Measurements from ENCODE around the gene PLEKHA7.

PLEKHA7 gene

DNA sequence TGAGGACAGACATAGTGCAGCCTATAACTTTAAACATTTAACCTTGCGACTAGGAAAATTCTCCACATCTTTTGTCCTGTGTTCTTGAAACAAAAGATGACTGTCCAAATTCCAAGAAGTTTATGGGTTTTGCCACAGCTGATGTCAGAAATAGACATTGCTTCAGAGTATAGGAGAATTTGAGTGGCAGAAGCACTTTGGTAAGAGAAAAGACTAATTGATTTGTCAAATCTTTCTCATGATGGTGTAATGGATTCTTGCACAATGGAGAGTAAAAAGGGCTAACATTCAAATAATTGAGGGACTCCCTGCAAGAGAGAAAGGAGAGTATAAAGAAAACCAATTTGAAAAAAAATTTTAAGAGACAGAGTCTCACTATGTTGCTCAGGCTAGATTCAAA, 250.5 kb downstream of the PLEKHA7 start:
- DNase-seq: no peak

DNA sequence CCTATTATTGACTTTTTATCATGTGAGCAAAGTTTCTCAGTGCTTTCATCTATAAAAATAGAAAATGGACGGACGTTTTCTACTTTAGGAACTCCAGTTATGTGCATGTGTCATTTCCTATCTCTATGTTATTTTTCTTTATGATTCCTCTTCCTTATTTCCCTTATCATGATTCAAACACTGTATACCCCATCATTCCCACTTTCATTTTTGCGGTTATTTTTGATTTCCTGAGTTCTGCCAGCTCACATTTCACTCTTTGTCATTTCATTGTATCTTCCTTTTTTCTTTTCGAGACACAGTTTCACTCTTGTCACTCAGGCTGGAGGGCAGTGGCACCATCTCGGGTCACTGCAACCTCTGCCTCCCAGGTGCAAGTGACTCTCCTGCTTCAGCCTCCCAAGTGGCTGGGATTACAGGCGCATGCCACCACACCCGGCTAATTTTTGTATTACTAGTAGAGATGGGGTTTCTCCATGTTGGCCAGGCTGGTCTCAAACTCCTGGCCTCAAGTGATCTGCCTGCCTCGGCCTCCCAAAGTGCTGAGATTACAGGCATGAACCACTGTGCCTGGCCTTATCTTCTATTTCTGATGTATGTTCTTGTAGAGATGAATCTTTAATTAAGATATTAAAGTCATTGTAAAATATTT, 254.2 kb downstream of the PLEKHA7 start:
- no peak for DNase-seq

DNA sequence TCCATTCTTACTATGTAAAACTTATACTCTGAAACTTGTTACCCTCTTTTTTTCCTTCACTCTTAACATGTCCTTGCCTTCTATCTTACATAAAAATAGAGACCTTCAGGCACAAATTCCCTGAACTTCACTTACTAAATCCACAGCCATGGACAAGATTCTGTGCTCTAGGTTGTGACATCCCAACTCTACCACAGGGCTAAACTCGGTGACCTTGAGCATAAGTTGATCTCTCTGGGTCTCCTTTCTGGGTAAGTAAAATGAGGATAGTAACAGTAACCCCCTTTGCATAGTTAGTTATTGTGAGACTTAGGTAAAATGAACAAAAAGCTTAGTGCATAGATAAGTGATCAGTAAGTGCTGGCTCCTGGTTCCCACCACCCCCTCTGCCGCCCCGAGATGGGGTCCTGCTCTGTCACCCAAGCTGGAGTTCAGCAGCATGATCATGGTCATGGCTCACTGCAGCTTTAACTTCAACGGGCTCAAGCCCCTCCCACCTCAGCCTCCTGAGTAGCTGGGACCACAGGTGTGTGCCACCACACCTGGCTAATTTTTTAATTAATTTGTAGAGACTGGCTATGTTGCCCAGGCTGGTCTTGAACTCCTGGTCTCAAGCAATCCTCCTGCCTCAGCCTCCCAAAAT, 255.7 kb downstream of the PLEKHA7 start:
- DNase-seq: no peak

DNA sequence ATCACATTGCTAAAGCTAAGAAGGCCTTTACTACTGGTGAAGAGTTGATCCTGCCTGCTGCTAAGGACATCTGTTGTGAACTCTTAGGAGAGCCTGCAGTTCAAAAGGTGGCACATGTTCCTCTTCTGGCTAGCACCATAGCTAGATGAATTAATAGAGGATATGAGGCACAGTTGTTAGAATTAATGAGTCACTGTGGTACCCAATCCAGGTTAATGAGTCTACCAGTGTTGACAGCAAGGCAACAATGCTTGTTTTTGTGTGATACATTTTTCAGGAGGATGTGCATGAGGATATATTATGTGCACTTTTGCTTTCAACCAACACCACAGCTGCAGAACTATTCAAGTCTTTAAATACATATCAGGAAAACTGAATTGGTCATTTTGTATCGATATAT, 263.8 kb downstream of the PLEKHA7 start:
- no peak for DNase-seq

DNA sequence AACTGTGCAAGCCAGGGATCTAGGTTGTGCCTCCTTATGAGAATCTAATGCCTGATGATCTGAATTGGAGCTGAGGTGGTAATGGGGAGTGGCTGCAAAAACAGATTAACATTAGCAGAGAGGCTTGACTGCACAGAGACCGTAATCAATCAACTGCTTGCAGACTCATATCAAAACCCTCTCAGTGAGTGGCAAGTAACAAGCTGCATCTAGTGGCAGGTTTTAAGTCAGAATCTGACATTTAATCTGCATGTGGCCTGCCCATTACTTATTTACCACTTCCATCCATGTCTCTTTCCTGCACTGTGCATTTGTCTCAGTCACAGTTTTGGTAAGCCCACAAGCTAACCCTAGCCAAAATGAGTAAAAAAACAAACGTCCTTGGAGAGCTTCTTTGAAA, 264.5 kb downstream of the PLEKHA7 start:
- DNase-seq: no peak

DNA sequence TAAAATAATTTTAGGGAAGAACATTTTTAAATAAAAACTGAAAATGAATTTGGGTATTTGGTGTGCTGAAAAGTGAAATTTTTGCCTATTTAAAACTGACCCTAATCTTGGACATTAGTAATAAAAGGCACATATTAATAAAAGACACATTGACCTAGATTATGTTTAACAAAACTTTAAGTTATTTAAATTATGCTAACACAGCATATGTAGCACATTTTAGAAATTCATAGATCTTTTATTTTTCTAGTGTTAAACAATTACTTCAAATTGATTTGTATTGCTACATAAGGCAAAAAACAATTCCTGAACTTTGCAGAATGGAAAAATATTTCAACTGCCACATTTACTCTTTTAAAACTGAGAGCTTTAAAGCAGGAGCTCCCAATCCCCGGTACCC, 265.1 kb downstream of the PLEKHA7 start:
- DNase-seq: no peak

DNA sequence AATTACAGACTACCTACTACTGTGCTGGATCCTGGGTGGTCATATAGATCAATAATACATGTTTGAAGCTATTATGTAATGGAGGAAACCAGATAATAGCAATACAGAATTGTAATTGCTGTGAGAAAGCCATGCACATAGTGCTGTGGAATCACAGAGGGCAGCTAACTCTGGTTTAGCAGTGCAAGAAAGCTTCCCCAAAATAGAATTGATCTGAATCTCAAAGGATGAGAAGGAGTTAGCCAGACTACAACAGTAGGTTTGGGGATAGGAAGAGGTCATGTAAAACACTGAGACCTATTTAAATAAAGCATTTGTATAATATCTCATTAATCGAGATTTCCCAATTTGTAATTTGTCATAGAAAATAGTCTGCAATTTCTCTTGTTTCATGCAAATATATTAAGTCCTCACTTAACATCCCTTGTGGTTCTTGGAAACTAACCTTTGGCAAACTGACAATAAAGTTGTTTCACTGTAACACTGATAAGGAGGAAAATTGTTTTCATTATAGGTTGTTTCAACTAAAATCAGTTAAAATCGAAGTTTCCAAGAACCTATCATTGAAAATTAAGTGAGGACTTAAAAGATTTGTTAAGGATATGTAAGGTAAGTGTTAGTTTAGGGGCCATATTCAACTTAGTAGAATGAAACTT, 268.1 kb downstream of the PLEKHA7 start:
- DNase-seq: no peak

DNA sequence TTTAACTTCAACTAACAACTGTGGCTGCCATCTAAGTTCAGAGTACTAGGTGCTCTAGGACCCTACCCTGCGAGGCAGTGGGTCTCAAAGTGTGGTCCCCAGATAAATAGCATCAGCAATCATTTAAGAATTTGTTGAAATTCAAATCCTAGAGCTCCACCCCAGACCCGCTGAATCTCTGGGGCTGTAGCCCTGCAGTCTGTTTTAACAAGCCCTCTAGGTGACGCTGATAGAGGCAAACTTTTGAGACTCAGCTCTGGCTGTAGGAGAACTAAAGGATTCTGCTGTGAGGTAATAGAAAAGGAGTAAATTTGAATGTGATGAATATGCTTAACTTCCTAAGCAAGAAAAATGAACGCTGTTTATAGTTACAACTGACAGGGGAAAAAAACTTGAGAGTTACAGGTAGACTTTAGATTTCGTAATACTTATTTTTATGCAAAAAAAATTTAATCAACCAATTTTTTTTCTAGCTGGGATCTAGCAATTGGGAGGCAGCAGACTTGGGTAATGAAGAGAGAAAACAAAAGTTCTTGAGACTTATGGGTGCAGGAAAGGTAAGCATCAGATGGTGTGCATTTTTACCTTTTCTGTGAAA, 270.0 kb downstream of the PLEKHA7 start:
- no peak for DNase-seq

DNA sequence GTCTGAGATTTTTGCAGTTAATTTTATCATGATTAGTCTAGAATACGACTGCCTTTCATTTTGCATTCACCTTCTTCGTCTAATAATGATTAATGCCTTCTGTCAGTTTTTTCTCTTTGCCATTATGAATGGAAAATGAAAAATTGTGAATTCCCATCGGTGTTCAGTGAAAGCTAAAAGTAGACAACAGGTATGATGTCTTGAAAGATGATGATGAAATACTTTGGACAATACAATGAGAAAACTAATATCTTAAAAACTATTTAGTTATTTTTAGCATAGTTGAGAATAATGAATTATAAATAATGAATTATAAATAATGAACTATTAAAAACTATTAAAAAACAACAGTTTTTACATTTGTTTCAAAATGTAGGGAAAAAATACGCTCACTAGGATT, 270.7 kb downstream of the PLEKHA7 start:
- no peak for DNase-seq

DNA sequence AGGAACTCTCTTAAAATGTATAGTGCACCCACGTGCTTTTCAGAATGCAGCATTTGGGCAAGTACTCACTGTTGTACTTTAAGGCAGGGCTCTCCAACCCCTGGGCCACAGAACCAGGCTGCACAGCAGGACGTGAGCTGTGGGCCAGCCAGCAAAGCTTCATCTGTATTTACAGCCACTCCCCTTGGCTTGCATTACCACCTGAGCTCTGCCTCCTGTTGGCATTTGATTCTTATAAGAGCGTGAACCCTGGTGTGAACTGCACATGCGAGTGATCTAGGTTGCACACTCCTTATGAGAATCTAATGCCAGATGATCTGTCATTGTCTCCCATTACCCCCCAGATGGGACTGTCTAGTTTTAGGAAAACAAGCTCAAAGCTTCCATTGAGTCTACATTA, 272.7 kb downstream of the PLEKHA7 start:
- no peak for DNase-seq

DNA sequence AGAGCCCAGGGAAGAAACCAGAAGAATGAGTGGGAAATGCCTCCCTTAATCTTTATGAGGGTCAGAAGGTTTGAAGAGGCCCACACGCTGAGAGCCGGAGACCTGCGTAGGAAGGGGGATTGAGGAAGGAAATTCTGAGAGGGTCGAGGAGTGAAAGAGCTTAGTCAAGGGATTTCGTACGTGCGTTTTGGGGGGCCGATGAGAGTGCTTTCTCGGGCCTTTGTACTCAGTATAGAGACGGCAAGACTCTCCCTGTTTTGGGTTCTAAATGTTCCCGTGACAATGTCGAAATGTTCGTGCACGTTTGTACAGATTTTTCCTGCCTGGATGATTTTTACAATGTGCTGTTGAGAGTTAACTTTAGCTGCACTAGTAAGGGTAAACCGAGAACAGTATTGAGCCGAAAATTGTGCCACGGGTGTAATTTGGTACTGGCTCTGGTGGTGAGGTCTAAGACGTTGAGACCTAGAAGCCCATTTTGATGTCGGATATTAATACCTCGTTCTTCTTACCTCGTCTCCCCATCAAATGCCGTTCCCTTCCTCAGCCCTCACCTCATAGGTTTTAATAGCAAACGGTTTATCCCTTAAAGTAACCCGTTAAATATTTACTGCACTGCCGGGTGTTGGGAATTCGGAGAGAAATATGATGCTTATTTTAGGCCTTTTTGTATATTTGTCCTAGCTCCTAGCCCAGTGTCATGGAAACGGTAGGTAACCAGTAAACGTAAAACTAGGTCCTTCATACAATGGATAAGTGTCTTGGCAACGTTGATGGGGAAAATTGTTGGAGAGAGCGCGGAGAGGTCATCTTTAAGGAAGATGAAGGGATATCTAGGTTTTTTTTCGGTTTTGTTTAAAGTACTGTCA, 275.0 kb downstream of the PLEKHA7 start:
- no peak for DNase-seq

DNA sequence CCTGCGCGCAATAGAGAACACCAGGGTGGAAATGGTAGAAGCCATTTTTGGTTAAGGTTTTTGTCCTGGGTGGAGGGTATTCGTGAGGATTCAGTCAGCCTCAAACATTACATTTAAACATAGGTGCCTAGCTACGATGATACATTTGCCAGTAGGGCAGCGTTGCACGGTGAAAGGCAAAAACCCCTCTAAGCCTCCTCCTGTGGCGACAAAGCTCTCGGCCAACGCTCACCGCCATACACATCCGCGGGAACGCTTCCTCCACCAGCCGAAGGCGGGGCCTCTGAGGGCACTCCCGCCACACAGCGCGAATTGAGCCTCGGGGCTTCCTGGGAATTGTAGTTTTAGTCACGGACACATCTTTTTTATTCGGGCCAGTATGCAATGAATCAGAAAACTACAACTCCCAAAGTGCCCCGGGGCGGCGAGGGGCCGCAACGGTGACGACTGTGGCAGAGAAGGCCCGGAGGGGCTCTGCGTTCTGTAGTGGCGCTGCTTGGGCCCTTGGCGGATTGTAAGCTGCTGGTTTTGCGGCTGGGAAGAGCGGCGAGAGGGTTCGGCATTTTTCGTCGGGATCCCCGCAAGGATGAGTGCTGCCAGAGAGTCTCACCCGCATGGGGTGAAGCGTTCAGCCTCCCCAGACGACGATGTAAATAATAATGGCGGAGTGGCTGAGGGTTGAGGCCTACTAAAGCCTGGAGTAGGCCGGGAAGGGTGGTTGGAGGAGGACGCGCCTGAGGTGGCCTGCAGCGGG, 275.8 kb downstream of the PLEKHA7 start, which contains the start of gene C11orf58:
C11orf58 (plus strand) TSS at position 455 of the 754 bp plus-strand sequence; CDS start at position 587, 132 bp downstream.
- DNase-seq: peak; percentile 95

DNA sequence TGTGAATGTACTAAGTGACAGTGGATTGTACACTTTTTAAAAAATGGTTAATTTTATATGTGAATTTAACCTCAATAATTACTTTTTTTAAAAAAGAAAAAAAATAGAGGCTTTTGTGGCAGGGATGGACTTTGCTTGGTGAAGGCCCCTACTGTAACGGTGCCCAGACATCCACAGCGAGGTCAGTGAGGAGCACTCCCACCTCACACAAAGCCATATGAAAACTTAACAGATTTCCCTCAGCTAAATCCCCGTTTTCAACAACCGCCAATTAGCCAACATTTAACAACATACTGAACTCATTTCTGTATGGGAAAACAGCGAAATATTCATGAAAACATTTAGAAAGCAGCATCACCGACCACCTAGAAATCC, 276.4 kb downstream of the PLEKHA7 start:
- DNase-seq: no peak
